ENCODE measurements around the gene GALNT10. TPM values are rescaled to one million over a fixed set of nuclear protein-coding genes. Genes with fewer than 3 reads are reported as not detected.

Gene GALNT10
- total RNA-seq, 1 donor from 2014 or later: 24.2 TPM

- peak; percentile 79 for DNase-seq
These were observed 10.5 kb upstream of the GALNT10 start for GRCh38 chr5:154179846-154180710.

GRCh38 chr5:154181161-154181560 lies 9.4 kb upstream of the GALNT10 start:
- no peak for DNase-seq

GRCh38 chr5:154189256-154189818 lies 1.2 kb upstream of the GALNT10 start:
- no peak for DNase-seq

GRCh38 chr5:154189819-154190594 lies 526 bp upstream of the GALNT10 start:
- DNase-seq: peak; percentile 88

- DNase-seq: peak; percentile 27
These were observed 1.1 kb downstream of the GALNT10 start for GRCh38 chr5:154191467-154192261.

- DNase-seq: peak; percentile 82
These were observed 2.8 kb downstream of the GALNT10 start for GRCh38 chr5:154193283-154193682.

GRCh38 chr5:154193701-154194121 lies 3.2 kb downstream of the GALNT10 start:
- DNase-seq: peak; percentile 48

- peak; percentile 65 for DNase-seq
These were observed 4.1 kb downstream of the GALNT10 start for GRCh38 chr5:154194345-154195329.

GRCh38 chr5:154196281-154196680 lies 5.7 kb downstream of the GALNT10 start:
- DNase-seq: no peak

- DNase-seq: peak; percentile 54
These were observed 6.6 kb downstream of the GALNT10 start for GRCh38 chr5:154196955-154197652.

- DNase-seq: no peak
These were observed 7.4 kb downstream of the GALNT10 start for GRCh38 chr5:154197801-154198491.

- DNase-seq: no peak
These were observed 8.2 kb downstream of the GALNT10 start for GRCh38 chr5:154198611-154199230.

GRCh38 chr5:154199263-154199662 lies 8.7 kb downstream of the GALNT10 start:
- no peak for DNase-seq

GRCh38 chr5:154199671-154200220 lies 9.2 kb downstream of the GALNT10 start:
- no peak for DNase-seq

GRCh38 chr5:154200221-154200620 lies 9.7 kb downstream of the GALNT10 start:
- DNase-seq: peak; percentile 43

- no peak for DNase-seq
These were observed 10.7 kb downstream of the GALNT10 start for GRCh38 chr5:154201108-154201769.

- peak; percentile 54 for DNase-seq
These were observed 12.1 kb downstream of the GALNT10 start for GRCh38 chr5:154202379-154203260.

Data from tongue (tissue), 2 donors.